ENCODE results near the gene ETFA. TPM values are rescaled to one million over a fixed set of nuclear protein-coding genes. Genes with fewer than 3 reads are reported as not detected.

The ETFA gene
- polyA plus RNA-seq, 2 donors: 43.5 to 111 TPM

- H3K36me3 ChIP-seq (ENCODE audit: control insufficient read depth in 2 of 2, insufficient read depth in 2 of 2, low read length in 1 of 2): no peaks in the 10 kb centered on the region
Measured at GRCh38 chr15:76203346-76204108, 107.7 kb downstream of the ETFA start.

GRCh38 chr15:76201536-76202255 lies 109.6 kb downstream of the ETFA start:
- peaks cover 5 to 21% of the 10 kb centered on the region in 2 donors for H3K4me1 ChIP-seq (ENCODE audit: control insufficient read depth in 2 of 2, insufficient read depth in 2 of 2, low read length in 1 of 2)
- no peak overlapping the region for H3K27ac ChIP-seq (ENCODE audit: low read depth in 2 of 2, low read length in 1 of 2)
- 79 to 87% methylated on average over 6 of the region's 6 CpGs for WGBS, 2 donors
- H3K36me3 ChIP-seq (ENCODE audit: control insufficient read depth in 2 of 2, insufficient read depth in 2 of 2, low read length in 1 of 2): no peaks in the 10 kb centered on the region
- H3K4me3 ChIP-seq (ENCODE audit: low read depth in 1 of 2, low read length in 2 of 2): no peak overlapping the region
- no peaks in the 10 kb centered on the region for H3K9me3 ChIP-seq (ENCODE audit: control insufficient read depth in 2 of 2, insufficient read depth in 1 of 2, low read depth in 1 of 2, low read length in 1 of 2)
- no peaks in the 10 kb centered on the region for H3K27me3 ChIP-seq (ENCODE audit: control insufficient read depth in 1 of 2, insufficient read depth in 2 of 2, low read length in 2 of 2)

More at GRCh38 chr15:76203346-76204108, 107.7 kb downstream of the ETFA start:
- 95 to 96% methylated on average over 23 of the region's 23 CpGs for WGBS, 2 donors
- no peak overlapping the region for H3K27ac ChIP-seq (ENCODE audit: low read depth in 2 of 2, low read length in 1 of 2)
- H3K27me3 ChIP-seq (ENCODE audit: control insufficient read depth in 1 of 2, insufficient read depth in 2 of 2, low read length in 2 of 2): no peaks in the 10 kb centered on the region
- no peaks in the 10 kb centered on the region for H3K9me3 ChIP-seq (ENCODE audit: control insufficient read depth in 2 of 2, insufficient read depth in 1 of 2, low read depth in 1 of 2, low read length in 1 of 2)
- H3K4me1 ChIP-seq (ENCODE audit: control insufficient read depth in 2 of 2, insufficient read depth in 2 of 2, low read length in 1 of 2): peaks cover 0 to 8% of the 10 kb centered on the region in 2 donors
- no peak overlapping the region for H3K4me3 ChIP-seq (ENCODE audit: low read depth in 1 of 2, low read length in 2 of 2)

- 42 to 44% methylated on average over 4 to 5 of the region's 5 CpGs for WGBS, 2 donors
- H3K9me3 ChIP-seq (ENCODE audit: control insufficient read depth in 2 of 2, insufficient read depth in 1 of 2, low read depth in 1 of 2, low read length in 1 of 2): no peaks in the 10 kb centered on the region
- no peak overlapping the region for H3K27ac ChIP-seq (ENCODE audit: low read depth in 2 of 2, low read length in 1 of 2)
- peaks cover 9 to 28% of the 10 kb centered on the region in 2 donors for H3K4me1 ChIP-seq (ENCODE audit: control insufficient read depth in 2 of 2, insufficient read depth in 2 of 2, low read length in 1 of 2)
- H3K36me3 ChIP-seq (ENCODE audit: control insufficient read depth in 2 of 2, insufficient read depth in 2 of 2, low read length in 1 of 2): no peaks in the 10 kb centered on the region
- no peak overlapping the region for H3K4me3 ChIP-seq (ENCODE audit: low read depth in 1 of 2, low read length in 2 of 2)
- H3K27me3 ChIP-seq (ENCODE audit: control insufficient read depth in 1 of 2, insufficient read depth in 2 of 2, low read length in 2 of 2): no peaks in the 10 kb centered on the region
Measured at GRCh38 chr15:76200641-76201105, 110.6 kb downstream of the ETFA start.

GRCh38 chr15:76200083-76200465 lies 111.2 kb downstream of the ETFA start:
- Histone ChIP-seq H3K27me3 (ENCODE audit: control insufficient read depth in 1 of 2, insufficient read depth in 2 of 2, low read length in 2 of 2) (no peaks in the 10 kb centered on the region), H3K9me3 (ENCODE audit: control insufficient read depth in 2 of 2, insufficient read depth in 1 of 2, low read depth in 1 of 2, low read length in 1 of 2) (no peaks in the 10 kb centered on the region), H3K4me3 (ENCODE audit: low read depth in 1 of 2, low read length in 2 of 2) (no peak overlapping the region), H3K4me1 (ENCODE audit: control insufficient read depth in 2 of 2, insufficient read depth in 2 of 2, low read length in 1 of 2) (peaks cover 9 to 31% of the 10 kb centered on the region in 2 donors), H3K36me3 (ENCODE audit: control insufficient read depth in 2 of 2, insufficient read depth in 2 of 2, low read length in 1 of 2) (no peaks in the 10 kb centered on the region), H3K27ac (ENCODE audit: low read depth in 2 of 2, low read length in 1 of 2) (no peak overlapping the region)
- 97 to 99% methylated on average over 6 of the region's 6 CpGs for WGBS, 2 donors

- no peak overlapping the region for H3K27ac ChIP-seq (ENCODE audit: low read depth in 2 of 2, low read length in 1 of 2)
- 64 to 73% methylated on average over 19 of the region's 19 CpGs for WGBS, 2 donors
- peaks cover 9 to 32% of the 10 kb centered on the region in 2 donors for H3K4me1 ChIP-seq (ENCODE audit: control insufficient read depth in 2 of 2, insufficient read depth in 2 of 2, low read length in 1 of 2)
Measured at GRCh38 chr15:76199106-76200082, 111.9 kb downstream of the ETFA start.

GRCh38 chr15:76198456-76199105 lies 112.7 kb downstream of the ETFA start:
- Histone ChIP-seq H3K4me3 (ENCODE audit: low read depth in 1 of 2, low read length in 2 of 2) (no peak overlapping the region), H3K27me3 (ENCODE audit: control insufficient read depth in 1 of 2, insufficient read depth in 2 of 2, low read length in 2 of 2) (no peaks in the 10 kb centered on the region), H3K9me3 (ENCODE audit: control insufficient read depth in 2 of 2, insufficient read depth in 1 of 2, low read depth in 1 of 2, low read length in 1 of 2) (no peaks in the 10 kb centered on the region), H3K36me3 (ENCODE audit: control insufficient read depth in 2 of 2, insufficient read depth in 2 of 2, low read length in 1 of 2) (no peaks in the 10 kb centered on the region), H3K27ac (ENCODE audit: low read depth in 2 of 2, low read length in 1 of 2) (peak overlapping the region in 1 of 2 donors; percentile 43), H3K4me1 (ENCODE audit: control insufficient read depth in 2 of 2, insufficient read depth in 2 of 2, low read length in 1 of 2) (peaks cover 9 to 34% of the 10 kb centered on the region in 2 donors)
- WGBS, 2 donors: 96 to 97% methylated on average over 6 of the region's 6 CpGs

More at GRCh38 chr15:76199106-76200082, 111.9 kb downstream of the ETFA start:
- H3K9me3 ChIP-seq (ENCODE audit: control insufficient read depth in 2 of 2, insufficient read depth in 1 of 2, low read depth in 1 of 2, low read length in 1 of 2): no peaks in the 10 kb centered on the region
- H3K4me3 ChIP-seq (ENCODE audit: low read depth in 1 of 2, low read length in 2 of 2): no peak overlapping the region
- no peaks in the 10 kb centered on the region for H3K27me3 ChIP-seq (ENCODE audit: control insufficient read depth in 1 of 2, insufficient read depth in 2 of 2, low read length in 2 of 2)
- no peaks in the 10 kb centered on the region for H3K36me3 ChIP-seq (ENCODE audit: control insufficient read depth in 2 of 2, insufficient read depth in 2 of 2, low read length in 1 of 2)

- Histone ChIP-seq H3K36me3 (ENCODE audit: control insufficient read depth in 2 of 2, insufficient read depth in 2 of 2, low read length in 1 of 2) (no peaks in the 10 kb centered on the region), H3K9me3 (ENCODE audit: control insufficient read depth in 2 of 2, insufficient read depth in 1 of 2, low read depth in 1 of 2, low read length in 1 of 2) (no peaks in the 10 kb centered on the region), H3K4me1 (ENCODE audit: control insufficient read depth in 2 of 2, insufficient read depth in 2 of 2, low read length in 1 of 2) (peaks cover 9 to 34% of the 10 kb centered on the region in 2 donors), H3K4me3 (ENCODE audit: low read depth in 1 of 2, low read length in 2 of 2) (no peak overlapping the region), H3K27ac (ENCODE audit: low read depth in 2 of 2, low read length in 1 of 2) (peak overlapping the region; percentile 89 to 91), H3K27me3 (ENCODE audit: control insufficient read depth in 1 of 2, insufficient read depth in 2 of 2, low read length in 2 of 2) (no peaks in the 10 kb centered on the region)
- 55 to 74% methylated on average over 8 of the region's 8 CpGs for WGBS, 2 donors
Measured at GRCh38 chr15:76197703-76198455, 113.4 kb downstream of the ETFA start.

GRCh38 chr15:76196269-76197231 lies 114.7 kb downstream of the ETFA start:
- no peaks in the 10 kb centered on the region for H3K9me3 ChIP-seq (ENCODE audit: control insufficient read depth in 2 of 2, insufficient read depth in 1 of 2, low read depth in 1 of 2, low read length in 1 of 2)
- WGBS, 2 donors: 30 to 37% methylated on average over 18 of the region's 18 CpGs
- H3K36me3 ChIP-seq (ENCODE audit: control insufficient read depth in 2 of 2, insufficient read depth in 2 of 2, low read length in 1 of 2): no peaks in the 10 kb centered on the region
- H3K27me3 ChIP-seq (ENCODE audit: control insufficient read depth in 1 of 2, insufficient read depth in 2 of 2, low read length in 2 of 2): no peaks in the 10 kb centered on the region
- peaks cover 9 to 34% of the 10 kb centered on the region in 2 donors for H3K4me1 ChIP-seq (ENCODE audit: control insufficient read depth in 2 of 2, insufficient read depth in 2 of 2, low read length in 1 of 2)
- no peak overlapping the region for H3K4me3 ChIP-seq (ENCODE audit: low read depth in 1 of 2, low read length in 2 of 2)
- peak overlapping the region; percentile 89 to 91 for H3K27ac ChIP-seq (ENCODE audit: low read depth in 2 of 2, low read length in 1 of 2)

Data from esophagus (tissue), 2 donors.